Measurements from ENCODE around the gene RDH12.
"Not testable (repeated sequence)": the region's sequence is repeated elsewhere in the genome, so short reads cannot be mapped to it uniquely, and the experiment has no call there.

The RDH12 gene

GRCh38 chr14:67701492-67701891 lies at the start of gene RDH12:
Gene RDH12, plus strand, starts transcription at chr14:67701886. Its CDS starts 20,757 bp downstream, at chr14:67722643.
- DNase-seq = not testable (repeated sequence)

- no peak for DNase-seq
Observed at GRCh38 chr14:67652189-67652588, 49.5 kb upstream of the RDH12 start.

- peak; percentile 76 for DNase-seq
Observed at GRCh38 chr14:67653651-67654280, 47.9 kb upstream of the RDH12 start.

GRCh38 chr14:67663633-67664032 lies 38.1 kb upstream of the RDH12 start:
- no peak for DNase-seq

GRCh38 chr14:67665868-67666267 lies 35.8 kb upstream of the RDH12 start:
- DNase-seq = peak; percentile 63

GRCh38 chr14:67666750-67667449 lies 34.8 kb upstream of the RDH12 start:
- peak; percentile 67 for DNase-seq

GRCh38 chr14:67668559-67668958 lies 33.1 kb upstream of the RDH12 start:
- no peak for DNase-seq

GRCh38 chr14:67673451-67673850 lies 28.2 kb upstream of the RDH12 start:
- peak; percentile 2 for DNase-seq

- DNase-seq = peak; percentile 35
Observed at GRCh38 chr14:67674139-67674479, 27.6 kb upstream of the RDH12 start.

GRCh38 chr14:67674480-67675218 lies 27.0 kb upstream of the RDH12 start, which contains the start of gene VTI1B:
Gene VTI1B, minus strand, starts transcription at chr14:67674632. Its CDS starts 143 bp downstream, at chr14:67674489.
- peak; percentile 65 for DNase-seq

- no peak for DNase-seq
Observed at GRCh38 chr14:67675219-67675582, 26.5 kb upstream of the RDH12 start.

GRCh38 chr14:67679006-67679405 lies 22.7 kb upstream of the RDH12 start:
- DNase-seq = no peak

- DNase-seq = peak; percentile 22
Observed at GRCh38 chr14:67680121-67680602, 21.5 kb upstream of the RDH12 start.

- DNase-seq = no peak
Observed at GRCh38 chr14:67680941-67681340, 20.7 kb upstream of the RDH12 start.

- DNase-seq = no peak
Observed at GRCh38 chr14:67683842-67684241, 17.8 kb upstream of the RDH12 start.

- DNase-seq = no peak
Observed at GRCh38 chr14:67690011-67690410, 11.7 kb upstream of the RDH12 start.

- DNase-seq = peak; percentile 91
Observed at GRCh38 chr14:67694791-67695393, 6.8 kb upstream of the RDH12 start.

GRCh38 chr14:67695394-67695949 lies 6.2 kb upstream of the RDH12 start, which contains the start of gene RDH11:
Gene RDH11, minus strand, starts transcription at chr14:67695764. Its CDS starts 61 bp downstream, at chr14:67695703.
- DNase-seq = peak; percentile 93

GRCh38 chr14:67697006-67697405 lies 4.7 kb upstream of the RDH12 start:
- DNase-seq = no peak

- no peak for DNase-seq
Observed at GRCh38 chr14:67698179-67698578, 3.5 kb upstream of the RDH12 start.

- DNase-seq = no peak
Observed at GRCh38 chr14:67703997-67704396, 2.3 kb downstream of the RDH12 start.

- peak; percentile 46 for DNase-seq
Observed at GRCh38 chr14:67704484-67705089, 2.9 kb downstream of the RDH12 start.

Data from fibroblast of upper back skin (primary cell).